Fibroblast of the aortic adventitia (primary cell): ENCODE results near the gene TAP2. TPM values are rescaled to one million over a fixed set of nuclear protein-coding genes. Genes with fewer than 3 reads are reported as not detected.
"Not testable (repeated sequence)": the region's sequence is repeated elsewhere in the genome, so short reads cannot be mapped to it uniquely, and the experiment has no call there.

Source experiments
- DNase-seq: peaks from one replicate; pipeline ENCODE4 v3.0.0-alpha.2; 2010; ENCODE audit warnings: low read depth
- H3K4me3 ChIP-seq: 2 replicates; pipeline ENCODE4 v1.5.1; 2011; ENCODE audit warnings: low read depth, mild to moderate bottlenecking, control low read depth, low read length, moderate library complexity
- CTCF ChIP-seq: IDR thresholded peaks from 2 replicates; pipeline ENCODE4 v1.5.1; 2011; ENCODE audit warnings: mild to moderate bottlenecking, low read length, control low read depth, inconsistent platforms; ENCODE audit not compliant: insufficient read depth
- total RNA-seq: library from RNA; depleted of rRNA; stranded (reverse); fragments of >200 nt; gene quantifications from 2 replicates; pipeline ENCODE4 v1.2.3, GENCODE V29; 2012; ENCODE audit warnings: low replicate concordance

The TAP2 gene
- total RNA-seq, 1 donor, result 12.4 TPM

GRCh38 chr6:32879691-32880090, 41.2 kb upstream of the TAP2 start:
- no peak overlapping the region for H3K4me3 ChIP-seq
- DNase-seq, result no peak
- TF ChIP-seq CTCF, result no peak

DNA sequence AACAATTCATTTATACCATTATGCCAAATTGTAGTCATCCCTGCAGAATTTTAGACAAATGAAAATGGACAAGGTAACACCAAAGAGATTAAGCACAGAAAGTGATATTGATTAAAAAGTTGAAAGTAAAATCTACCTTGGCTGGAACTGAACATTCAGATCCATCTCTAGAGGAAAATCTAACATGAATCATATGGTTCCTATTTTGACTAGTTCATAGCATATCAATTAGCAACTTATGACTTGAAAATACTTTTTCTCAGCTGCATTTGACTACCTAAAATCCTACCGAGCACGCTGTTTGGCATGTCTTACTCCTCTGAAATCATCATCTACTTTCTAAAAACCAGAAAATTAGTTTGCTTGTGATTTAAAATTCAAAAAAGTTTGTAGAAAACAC, 38.1 kb upstream of the TAP2 start:
- TF ChIP-seq CTCF, result no peak
- H3K4me3 ChIP-seq, result no peak overlapping the region
- DNase-seq, result no peak

DNA sequence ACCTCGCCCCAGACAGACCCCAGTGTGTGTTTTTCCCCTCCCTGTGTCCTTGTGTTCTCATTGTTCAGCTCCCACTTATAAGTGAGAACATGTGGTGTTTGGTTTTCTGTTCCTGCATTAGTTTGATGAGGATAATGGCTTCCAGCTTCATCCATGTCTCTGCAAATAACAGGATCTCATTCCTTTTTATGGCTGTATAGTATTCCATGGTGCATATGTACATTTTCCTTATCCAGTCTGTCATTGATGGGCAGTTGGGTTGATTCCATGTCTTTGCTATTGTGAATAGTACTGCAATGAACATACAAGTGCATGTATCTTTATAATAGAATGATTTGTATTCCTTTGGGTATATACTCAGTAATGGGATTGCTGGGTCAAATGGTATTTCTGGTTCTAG, 35.4 kb upstream of the TAP2 start:
- not testable (repeated sequence) for DNase-seq, H3K4me3 ChIP-seq

- DNase-seq, result peak; percentile 83
- no peak overlapping the region for H3K4me3 ChIP-seq
- TF ChIP-seq CTCF, result peak; percentile 85
Measured at GRCh38 chr6:32868257-32868788, 29.8 kb upstream of the TAP2 start.

DNA sequence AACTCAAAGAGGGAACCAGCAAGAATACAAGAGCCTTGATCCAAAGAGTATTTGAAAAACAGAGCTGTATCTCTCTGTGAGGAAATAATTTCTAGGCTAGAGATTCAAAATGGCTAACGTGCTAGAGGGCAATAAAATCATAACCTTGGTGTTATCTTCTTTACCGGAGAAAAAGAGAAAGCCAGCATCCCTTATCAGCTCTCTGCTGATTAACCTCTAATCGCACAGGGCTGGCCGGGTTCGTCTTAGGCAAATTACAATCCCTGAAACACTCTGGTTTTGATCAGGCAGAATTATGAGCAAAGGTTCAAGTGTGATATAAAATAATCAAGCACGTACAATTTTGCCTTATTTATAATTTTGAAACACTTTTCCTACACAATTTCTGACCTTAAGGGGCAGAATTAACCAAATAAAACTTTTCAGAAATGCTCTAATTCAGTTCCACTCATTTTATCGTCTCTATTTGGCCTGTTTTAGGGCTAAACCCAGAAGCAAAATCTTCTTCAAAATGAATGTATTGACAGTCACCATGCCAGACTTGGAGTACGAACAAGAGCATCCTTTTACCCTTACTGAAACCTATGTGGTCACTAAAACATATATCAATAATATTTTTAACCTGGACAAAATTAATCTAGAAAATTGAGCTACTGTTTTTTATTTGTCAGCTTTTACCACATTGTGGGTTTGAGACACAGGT, 29.2 kb upstream of the TAP2 start:
- TF ChIP-seq CTCF, result no peak
- H3K4me3 ChIP-seq, result no peak overlapping the region
- DNase-seq, result no peak

DNA sequence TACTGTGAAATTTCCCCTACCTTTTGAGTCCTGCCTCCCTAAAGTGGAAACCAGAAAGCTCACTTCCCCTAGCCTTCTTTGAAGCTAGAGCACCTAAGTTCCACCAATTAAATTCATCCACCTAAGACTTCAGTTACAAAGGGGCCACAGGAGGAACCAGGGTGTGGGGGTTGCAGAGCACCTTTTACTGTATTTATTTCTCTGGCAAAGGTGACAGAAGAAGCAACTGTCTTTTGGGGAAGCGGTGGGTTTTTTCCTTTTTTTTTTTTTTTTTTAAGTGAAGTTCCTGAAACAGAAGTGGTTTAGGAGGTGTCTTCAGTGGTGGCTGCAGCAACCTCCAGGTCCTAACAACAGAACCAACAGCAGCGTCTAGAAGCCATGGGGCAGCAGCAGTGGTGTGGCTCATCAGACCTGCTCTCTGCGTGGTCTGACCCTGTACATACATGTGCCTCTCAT, 28.5 kb upstream of the TAP2 start:
- DNase-seq, result no peak
- TF ChIP-seq CTCF, result no peak

DNA sequence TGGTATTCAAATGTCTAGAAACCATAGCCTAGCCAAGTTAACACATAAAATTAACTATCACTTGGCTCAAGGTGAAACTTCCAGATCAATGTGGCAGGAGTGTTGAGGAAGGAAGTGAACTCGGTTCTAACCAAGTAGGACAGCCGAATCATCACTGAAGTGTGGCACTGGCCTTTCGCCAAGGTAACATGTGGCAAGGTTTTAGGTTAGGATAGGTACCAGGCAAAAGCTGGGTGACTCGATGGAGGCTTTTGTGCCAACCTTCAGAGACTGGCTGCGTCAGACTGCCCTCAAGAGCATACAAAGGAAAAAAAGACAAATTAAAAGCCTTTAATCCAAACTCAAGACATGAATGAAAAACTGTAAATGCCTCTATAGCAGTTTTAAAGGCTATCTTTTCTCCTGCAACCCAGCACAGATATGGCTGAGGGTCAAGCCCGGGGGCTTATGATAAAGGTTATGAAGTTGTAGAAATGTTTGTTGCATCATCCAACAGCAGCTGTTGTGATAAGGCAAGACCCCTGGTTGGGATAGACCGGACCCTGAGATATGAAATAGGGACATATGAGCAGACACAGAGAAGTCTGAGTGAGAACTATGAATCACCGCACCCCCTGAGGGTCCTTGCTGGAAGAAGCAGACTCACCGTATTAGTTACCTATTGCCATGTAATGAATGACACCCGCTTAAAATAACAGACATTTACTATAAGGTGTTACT, 27.3 kb upstream of the TAP2 start:
- no peak for TF ChIP-seq CTCF
- no peak for DNase-seq
- H3K4me3 ChIP-seq, result no peak overlapping the region

More for the DNA sequence above, 28.5 kb upstream of the TAP2 start:
- H3K4me3 ChIP-seq, result no peak overlapping the region
